Cardiac muscle cell (in vitro differentiated cells and primary cell): ENCODE results near the gene RPL27A. TPM values are rescaled to one million over a fixed set of nuclear protein-coding genes. Genes with fewer than 3 reads are reported as not detected.
A peak's percentile ranks its signal among the peaks of the same experiment; 100 is the strongest.

Source experiments
- DNase-seq, 2 donors: peaks; one replicate each; pipeline versions ENCODE4 v3.0.0 to v3.0.0-alpha.2; 2010 to 2017; ENCODE audit warnings: low read depth in 1 of 2, low spot score in 1 of 2
- H3K27ac ChIP-seq: fragments of 200-600 bp; sonication (generic); 2 replicates; pipeline ENCODE4 v1.5.1; 2016
- H3K27me3 ChIP-seq: fragments of 200-600 bp; sonication (generic); 2 replicates; pipeline ENCODE4 v1.6.0; 2016; ENCODE audit warnings: control low read depth
- H3K36me3 ChIP-seq: fragments of 200-600 bp; sonication (generic); 2 replicates; pipeline ENCODE4 v1.5.1; 2016; ENCODE audit warnings: control low read depth
- H3K4me1 ChIP-seq: fragments of 200-600 bp; sonication (generic); 2 replicates; pipeline ENCODE4 v1.8.1; 2017; ENCODE audit warnings: low read depth, mild to moderate bottlenecking, mixed run types
- H3K4me3 ChIP-seq: fragments of 200-600 bp; sonication (generic); 2 replicates; pipeline ENCODE4 v1.5.1; 2016; ENCODE audit warnings: mild to moderate bottlenecking
- H3K9me3 ChIP-seq: fragments of 200-600 bp; sonication (generic); 2 replicates; pipeline ENCODE4 v1.5.1; 2017; ENCODE audit warnings: low read depth, mild to moderate bottlenecking, control low read depth
- polyA plus RNA-seq: library from polyadenylated mRNA; unstranded; fragments of >200 nt; fragmentation: Nextera tagmentation; extraction: Ambion mirVana; gene quantifications from 2 replicates; pipeline ENCODE4 v1.2.1, GENCODE V29; 2016
- total RNA-seq: library from RNA; depleted of rRNA; stranded (reverse); fragments of >200 nt; gene quantifications from 2 replicates; pipeline ENCODE4 v1.2.3, GENCODE V29; 2016
- TF ChIP-seq, protein P1 (sequence below): IDR thresholded peaks from 2 replicates; pipeline ENCODE4 v1.5.1; 2012; ENCODE audit warnings: low read depth, mild to moderate bottlenecking, low read length

RPL27A gene
- total and polyA plus RNA-seq, 2 experiments from 2014 or later, result 586 to 634 TPM

DNA sequence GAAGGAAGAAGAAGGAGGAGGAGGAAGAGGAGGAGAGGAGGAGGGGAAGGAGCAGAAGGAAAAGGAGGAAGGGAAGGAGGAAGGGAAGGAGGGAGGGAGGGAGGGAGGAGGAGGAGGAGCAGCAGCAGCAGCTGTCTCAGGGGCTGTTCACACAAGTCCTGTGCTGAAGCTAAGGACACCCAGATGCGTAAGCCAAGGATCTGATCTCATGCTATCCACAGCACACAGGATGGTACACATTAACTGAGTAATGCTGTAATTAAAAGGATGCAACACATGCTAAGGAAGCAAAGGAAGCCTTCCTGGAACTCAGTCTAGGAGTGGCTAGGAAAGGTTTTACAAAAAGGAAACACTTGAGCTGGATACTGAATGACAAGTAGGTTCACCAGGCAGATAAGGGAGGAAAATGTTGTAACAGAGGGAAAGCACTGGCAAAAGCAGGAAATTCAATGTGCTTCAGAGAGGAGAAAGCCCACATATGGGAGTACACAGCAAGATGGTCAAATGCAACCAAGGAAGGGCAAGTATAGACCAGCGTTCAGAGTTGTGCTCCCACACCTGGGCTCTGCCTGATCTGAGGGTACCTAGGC is 32.1 kb upstream of the RPL27A start:
- peak in 1 of 2 donors; percentile 52 for DNase-seq
- TF ChIP-seq, protein P1, sequence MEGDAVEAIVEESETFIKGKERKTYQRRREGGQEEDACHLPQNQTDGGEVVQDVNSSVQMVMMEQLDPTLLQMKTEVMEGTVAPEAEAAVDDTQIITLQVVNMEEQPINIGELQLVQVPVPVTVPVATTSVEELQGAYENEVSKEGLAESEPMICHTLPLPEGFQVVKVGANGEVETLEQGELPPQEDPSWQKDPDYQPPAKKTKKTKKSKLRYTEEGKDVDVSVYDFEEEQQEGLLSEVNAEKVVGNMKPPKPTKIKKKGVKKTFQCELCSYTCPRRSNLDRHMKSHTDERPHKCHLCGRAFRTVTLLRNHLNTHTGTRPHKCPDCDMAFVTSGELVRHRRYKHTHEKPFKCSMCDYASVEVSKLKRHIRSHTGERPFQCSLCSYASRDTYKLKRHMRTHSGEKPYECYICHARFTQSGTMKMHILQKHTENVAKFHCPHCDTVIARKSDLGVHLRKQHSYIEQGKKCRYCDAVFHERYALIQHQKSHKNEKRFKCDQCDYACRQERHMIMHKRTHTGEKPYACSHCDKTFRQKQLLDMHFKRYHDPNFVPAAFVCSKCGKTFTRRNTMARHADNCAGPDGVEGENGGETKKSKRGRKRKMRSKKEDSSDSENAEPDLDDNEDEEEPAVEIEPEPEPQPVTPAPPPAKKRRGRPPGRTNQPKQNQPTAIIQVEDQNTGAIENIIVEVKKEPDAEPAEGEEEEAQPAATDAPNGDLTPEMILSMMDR, result no peak
- Histone ChIP-seq H3K27me3 (no peaks in the 10 kb centered on the region), H3K27ac (no peak overlapping the region), H3K9me3 (no peaks in the 10 kb centered on the region), H3K36me3 (peaks cover 12% of the 10 kb centered on the region), H3K4me1 (no peaks in the 10 kb centered on the region), H3K4me3 (no peak overlapping the region)

DNA sequence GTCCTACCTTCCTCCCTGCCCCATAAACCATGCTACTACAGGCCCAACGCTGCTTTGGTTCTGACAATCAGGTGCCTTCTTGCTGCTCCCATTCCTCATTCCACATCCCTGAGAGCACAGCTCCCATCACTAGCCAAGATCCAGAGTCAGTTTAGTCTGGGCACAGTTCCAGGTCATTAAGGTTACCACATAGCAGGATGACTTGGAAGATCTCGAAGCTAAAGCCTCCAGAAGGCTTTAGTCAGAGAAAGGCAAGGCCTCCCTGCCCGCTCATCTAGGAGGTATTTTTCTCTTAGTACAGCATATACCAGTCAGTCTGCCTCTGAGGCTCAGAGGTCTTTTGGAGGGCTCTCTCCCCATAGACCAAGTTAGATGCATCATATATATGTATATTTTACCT is 30.5 kb upstream of the RPL27A start:
- DNase-seq, result peak in 1 of 2 donors; percentile 78
- Histone ChIP-seq H3K9me3 (no peaks in the 10 kb centered on the region), H3K27me3 (no peaks in the 10 kb centered on the region), H3K27ac (no peak overlapping the region), H3K36me3 (peaks cover 3% of the 10 kb centered on the region), H3K4me3 (no peak overlapping the region), H3K4me1 (no peaks in the 10 kb centered on the region)
- TF ChIP-seq, protein P1, result no peak

DNA sequence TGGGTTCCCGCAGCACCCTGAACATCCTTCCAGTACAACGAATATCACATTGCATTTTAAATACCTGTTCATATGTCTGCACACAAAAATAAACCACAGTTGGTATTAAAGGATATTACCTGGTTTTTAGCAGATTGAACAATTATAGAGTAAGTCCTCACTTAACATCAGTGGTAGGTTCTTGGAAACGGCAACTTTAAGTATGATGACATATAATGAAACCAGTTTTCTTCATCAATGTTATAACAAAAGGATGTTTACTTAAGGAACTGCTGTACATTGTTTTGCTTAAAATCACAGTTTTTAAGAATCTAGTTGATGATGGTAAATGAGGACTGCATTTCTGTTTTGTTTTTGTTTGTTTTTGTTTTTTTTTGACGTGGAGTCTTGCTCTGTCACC is 28.1 kb upstream of the RPL27A start:
- H3K36me3 ChIP-seq, result no peaks in the 10 kb centered on the region
- H3K4me1 ChIP-seq, result no peaks in the 10 kb centered on the region
- H3K9me3 ChIP-seq, result no peaks in the 10 kb centered on the region
- TF ChIP-seq, protein P1, result no peak
- H3K4me3 ChIP-seq, result no peak overlapping the region
- DNase-seq, result no peak
- H3K27me3 ChIP-seq, result no peaks in the 10 kb centered on the region
- no peak overlapping the region for H3K27ac ChIP-seq

DNA sequence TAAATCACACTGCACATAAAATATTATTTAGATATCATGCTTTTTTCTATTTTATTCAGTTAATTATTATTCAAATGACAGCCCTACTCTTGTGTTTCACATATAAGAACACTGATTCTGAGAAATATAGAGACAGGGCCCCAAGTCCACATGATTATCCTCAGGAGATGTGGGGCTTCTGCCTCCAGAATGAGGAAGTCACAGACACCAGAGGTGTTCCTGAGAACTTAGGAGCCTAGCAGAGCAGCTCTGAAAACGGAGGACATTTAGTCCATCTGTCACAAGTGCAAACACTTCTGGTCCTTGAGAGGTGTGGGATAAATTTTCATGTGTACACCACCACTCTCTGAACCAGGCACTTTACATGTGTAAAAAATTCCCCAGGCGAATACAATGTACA is 26.3 kb upstream of the RPL27A start:
- no peaks in the 10 kb centered on the region for H3K4me1 ChIP-seq
- no peak overlapping the region for H3K27ac ChIP-seq
- DNase-seq, result no peak
- H3K27me3 ChIP-seq, result no peaks in the 10 kb centered on the region
- H3K4me3 ChIP-seq, result no peak overlapping the region
- H3K9me3 ChIP-seq, result no peaks in the 10 kb centered on the region
- H3K36me3 ChIP-seq, result no peaks in the 10 kb centered on the region
- TF ChIP-seq, protein P1, result no peak

DNA sequence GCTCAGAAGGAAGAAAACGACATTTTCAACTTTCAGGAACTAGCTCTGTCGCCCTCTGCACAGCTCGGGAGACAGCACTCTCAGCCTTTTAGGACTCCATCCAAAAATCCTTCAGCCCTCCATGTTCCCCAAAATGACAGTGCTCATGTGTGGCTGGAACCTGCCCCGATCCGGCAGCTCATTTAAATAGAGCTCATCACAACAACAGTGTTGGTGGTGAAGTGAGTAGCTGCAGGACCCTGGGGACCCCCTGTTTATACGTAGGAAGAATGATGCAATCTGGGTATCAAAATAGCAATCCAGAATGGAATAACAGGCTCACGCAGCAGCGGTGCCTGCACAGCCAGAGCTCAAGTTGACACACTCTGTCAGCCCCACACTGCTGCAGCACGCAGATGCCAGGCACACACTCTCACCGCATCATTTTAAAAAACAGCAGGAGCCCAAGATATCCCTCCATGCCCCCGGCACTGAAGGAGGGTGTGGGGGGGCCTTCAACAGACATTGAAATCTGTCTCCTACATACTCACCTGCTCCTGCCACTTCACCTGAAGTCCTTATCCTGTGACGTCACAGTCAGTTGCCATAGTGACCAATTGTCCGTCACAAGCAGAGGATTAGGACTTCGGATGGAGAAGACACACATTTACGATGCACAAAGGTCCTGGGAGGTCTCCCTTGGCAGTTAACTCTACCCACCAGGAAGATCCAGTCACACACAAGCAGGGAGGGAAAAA is 24.1 kb upstream of the RPL27A start:
- Histone ChIP-seq H3K4me1 (no peaks in the 10 kb centered on the region), H3K4me3 (no peak overlapping the region), H3K9me3 (no peaks in the 10 kb centered on the region), H3K27me3 (no peaks in the 10 kb centered on the region), H3K36me3 (no peaks in the 10 kb centered on the region), H3K27ac (no peak overlapping the region)
- DNase-seq, result peak in 1 of 2 donors; percentile 35
- TF ChIP-seq, protein P1, result no peak
